ENCODE data around the gene CAMKMT.

DNA sequence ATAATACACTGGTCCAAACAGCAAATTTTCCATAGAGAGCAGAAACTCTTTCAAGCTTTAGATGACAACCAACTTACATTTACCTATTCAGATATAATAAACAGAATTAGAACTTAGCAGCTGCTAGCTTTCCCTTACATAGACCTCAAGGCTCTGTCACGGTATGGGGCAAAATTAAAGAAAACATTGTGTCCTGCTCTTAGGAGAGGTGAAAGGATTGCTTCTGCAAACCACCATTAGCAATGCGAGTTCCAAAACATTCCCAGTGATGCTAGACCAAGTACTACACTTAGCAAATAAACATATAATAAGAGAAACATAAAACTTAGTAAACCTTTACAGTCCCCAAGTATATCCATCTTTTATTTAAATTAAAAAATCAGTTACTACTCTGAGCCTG lies 183.3 kb downstream of the CAMKMT start:
- TF ChIP-seq POLR2A (IDR thresholded peaks at IDR 0.05) (no peak), EP300 (IDR thresholded peaks at IDR 0.05; ENCODE audit: low read depth) (no peak), POLR2AphosphoS5 (IDR thresholded peaks at IDR 0.05) (no peak)
- TF ChIP-seq, protein P1, sequence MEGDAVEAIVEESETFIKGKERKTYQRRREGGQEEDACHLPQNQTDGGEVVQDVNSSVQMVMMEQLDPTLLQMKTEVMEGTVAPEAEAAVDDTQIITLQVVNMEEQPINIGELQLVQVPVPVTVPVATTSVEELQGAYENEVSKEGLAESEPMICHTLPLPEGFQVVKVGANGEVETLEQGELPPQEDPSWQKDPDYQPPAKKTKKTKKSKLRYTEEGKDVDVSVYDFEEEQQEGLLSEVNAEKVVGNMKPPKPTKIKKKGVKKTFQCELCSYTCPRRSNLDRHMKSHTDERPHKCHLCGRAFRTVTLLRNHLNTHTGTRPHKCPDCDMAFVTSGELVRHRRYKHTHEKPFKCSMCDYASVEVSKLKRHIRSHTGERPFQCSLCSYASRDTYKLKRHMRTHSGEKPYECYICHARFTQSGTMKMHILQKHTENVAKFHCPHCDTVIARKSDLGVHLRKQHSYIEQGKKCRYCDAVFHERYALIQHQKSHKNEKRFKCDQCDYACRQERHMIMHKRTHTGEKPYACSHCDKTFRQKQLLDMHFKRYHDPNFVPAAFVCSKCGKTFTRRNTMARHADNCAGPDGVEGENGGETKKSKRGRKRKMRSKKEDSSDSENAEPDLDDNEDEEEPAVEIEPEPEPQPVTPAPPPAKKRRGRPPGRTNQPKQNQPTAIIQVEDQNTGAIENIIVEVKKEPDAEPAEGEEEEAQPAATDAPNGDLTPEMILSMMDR (IDR thresholded peaks at IDR 0.05), result no peak

Measured in transverse colon (tissue), 4 donors.